ENCODE measurements around the gene MATK.

GRCh38 chr19:3759482-3760254 lies 26.5 kb downstream of the MATK start:
- TF ChIP-seq CTCF (IDR thresholded peaks at IDR 0.05; ENCODE audit: poor library complexity, severe bottlenecking) (no peak), EP300 (conservative IDR thresholded peaks at IDR 0.05; ENCODE audit: poor library complexity, severe bottlenecking) (no peak), EZH2 (IDR thresholded peaks at IDR 0.05; ENCODE audit: borderline replicate concordance, insufficient read depth, low read length, poor library complexity, severe bottlenecking) (no peak), POLR2AphosphoS5 (IDR thresholded peaks at IDR 0.05) (no peak), REST (IDR thresholded peaks at IDR 0.05; ENCODE audit: borderline replicate concordance) (no peak)

Data from neural cell (in vitro differentiated cells).